Central memory CD4-positive, alpha-beta T cell (primary cell): ENCODE results near the gene PNMA8C.
"Not testable (repeated sequence)": the region's sequence is repeated elsewhere in the genome, so short reads cannot be mapped to it uniquely, and the experiment has no call there.

Experiments
- DNase-seq: peaks from one replicate; pipeline ENCODE4 v3.0.0; 2022

Gene PNMA8C

DNA sequence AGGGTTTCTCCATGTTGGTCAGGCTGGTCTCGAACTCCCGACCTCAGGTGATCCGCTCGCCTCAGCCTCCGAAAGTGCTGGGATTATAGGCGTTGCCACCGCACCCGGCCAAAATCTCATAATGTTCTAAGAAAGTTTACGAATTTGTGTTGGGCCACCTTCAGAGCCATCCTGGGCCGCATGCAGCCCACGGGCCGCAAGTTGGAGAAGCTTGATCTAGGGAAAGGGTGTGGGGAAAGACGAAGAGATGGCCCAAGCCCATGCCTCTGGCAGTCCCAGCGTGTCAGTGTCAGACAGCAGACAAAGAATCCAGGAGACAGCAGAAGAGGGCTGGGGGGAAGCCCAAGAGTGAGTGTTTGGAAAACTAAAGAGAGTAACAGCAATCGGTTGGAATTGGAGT lies 17.3 kb upstream of the PNMA8C start:
- DNase-seq = no peak

DNA sequence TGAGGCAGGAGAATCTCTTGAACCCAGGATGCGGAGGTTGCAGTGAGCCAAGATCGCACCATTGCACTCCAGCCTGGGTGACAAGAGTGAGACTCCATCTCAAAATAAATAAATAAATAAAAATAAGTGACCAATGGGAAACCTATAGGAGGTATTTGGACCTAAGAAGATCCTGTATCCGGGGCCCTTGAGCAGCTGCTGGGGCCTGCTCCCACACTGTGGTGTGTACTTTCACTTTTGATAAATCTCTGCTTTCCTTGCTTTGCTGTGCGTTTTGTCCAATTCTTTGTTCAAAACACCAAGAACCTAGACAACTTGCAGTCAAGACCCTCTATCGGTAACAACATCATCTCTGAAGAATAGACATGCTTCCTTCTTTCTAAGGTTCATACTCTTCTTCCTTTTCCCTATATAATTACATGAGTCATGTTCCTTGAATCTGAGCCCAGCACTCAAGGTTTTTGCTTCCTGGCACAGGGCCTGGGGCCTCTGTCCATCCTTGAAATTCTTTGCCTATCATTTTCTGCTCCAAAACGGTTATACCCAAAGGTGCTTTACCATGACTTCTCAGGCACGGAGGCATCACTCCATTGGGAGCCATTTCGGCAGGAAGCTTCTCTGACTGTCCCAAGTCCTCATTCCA lies 14.2 kb upstream of the PNMA8C start:
- no peak for DNase-seq

DNA sequence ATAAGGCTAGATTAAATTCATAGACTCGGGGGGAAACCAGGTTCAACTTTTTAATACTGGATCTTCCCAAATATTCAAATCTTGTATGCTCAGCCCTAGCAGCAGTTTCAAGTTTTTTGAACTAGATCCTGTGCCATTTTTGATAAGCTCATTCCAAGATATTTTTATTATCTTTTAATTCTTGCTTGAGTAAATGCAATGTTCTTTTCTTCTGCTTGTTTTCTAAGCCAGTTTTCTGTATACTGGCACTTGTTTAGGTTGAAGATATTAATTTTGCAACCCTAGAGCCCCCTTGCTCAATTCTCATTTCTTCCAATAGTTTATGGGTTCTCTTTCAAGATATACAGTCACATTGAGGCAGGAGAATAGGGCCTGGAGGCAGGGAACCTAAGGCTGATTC lies 13.1 kb upstream of the PNMA8C start:
- no peak for DNase-seq

DNA sequence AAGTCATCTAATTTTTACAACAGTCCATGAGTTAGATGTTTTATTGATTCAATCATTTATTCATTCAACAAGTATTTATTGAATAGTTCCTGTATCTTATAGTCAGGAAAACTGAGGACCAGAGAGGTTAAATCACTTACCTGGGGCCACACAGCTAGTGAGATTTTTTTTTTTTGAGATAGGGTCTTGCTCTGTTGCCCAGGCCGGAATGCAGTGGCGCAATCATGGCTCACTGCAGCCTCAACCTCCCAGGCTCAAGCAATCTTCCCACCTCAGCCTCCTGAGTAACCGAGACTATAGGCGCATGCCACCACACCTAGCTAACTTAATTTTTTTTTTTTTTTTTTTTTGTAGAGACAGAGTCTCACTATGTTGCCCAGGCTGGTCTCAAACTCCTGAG lies 7.0 kb upstream of the PNMA8C start:
- not testable (repeated sequence) for DNase-seq

DNA sequence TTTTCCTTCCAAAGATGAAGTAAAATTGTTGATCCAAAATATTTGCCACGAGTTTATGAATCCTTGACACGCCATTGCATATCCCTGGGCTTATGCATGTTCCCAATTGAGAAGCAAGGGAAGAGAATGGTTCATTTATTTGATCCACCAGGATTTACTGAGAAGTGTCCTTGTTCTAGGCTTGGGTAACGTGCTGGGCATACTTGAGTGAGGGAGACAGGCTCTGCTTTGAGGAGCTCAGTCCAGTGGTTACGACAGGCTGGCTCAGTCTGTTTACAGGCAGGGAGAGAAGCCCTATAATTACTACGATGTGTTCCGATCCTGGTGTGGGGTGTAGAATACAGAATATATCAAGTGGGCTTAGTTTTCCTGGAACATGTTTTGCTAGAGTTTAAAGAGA lies 6.3 kb upstream of the PNMA8C start:
- DNase-seq = no peak

DNA sequence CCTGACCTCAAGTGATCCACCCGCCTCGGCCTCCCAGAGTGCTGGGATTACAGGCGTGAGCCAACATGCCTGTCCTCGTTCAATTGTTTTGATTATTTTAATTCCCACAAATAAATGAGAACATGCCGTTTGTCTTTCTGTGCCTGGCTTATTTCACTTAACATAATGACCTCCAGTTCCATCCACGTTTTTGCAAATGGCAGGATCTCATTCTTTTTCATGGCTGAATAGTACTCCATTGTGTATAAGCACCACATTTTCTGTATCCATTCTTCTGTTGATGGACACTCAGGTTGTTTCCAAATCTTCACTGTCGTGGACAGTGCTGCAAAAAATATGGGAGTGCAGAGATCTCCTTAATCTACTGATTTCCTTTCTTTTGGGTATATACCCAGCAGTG lies 4.7 kb upstream of the PNMA8C start:
- DNase-seq = not testable (repeated sequence)

DNA sequence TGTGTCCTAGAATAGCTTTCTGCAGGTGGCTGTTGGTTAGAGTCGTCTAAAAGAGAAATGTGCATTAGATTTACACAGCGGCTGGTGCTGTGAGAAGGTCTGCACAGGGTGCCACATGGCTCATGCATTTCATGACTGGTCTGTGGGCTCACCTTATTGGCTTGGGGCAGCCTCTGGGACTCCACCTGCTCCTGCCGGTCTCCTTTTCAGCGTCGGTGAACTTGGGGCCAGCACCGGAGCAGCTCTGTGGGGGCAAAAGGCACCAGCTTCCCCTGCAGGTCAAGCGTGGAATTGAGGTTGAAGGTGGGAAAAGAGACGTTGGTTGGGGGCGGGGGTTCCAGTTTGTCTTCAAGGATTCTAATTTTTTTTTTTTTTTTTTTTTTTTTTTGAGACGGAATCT lies 3.1 kb upstream of the PNMA8C start:
- DNase-seq = no peak

DNA sequence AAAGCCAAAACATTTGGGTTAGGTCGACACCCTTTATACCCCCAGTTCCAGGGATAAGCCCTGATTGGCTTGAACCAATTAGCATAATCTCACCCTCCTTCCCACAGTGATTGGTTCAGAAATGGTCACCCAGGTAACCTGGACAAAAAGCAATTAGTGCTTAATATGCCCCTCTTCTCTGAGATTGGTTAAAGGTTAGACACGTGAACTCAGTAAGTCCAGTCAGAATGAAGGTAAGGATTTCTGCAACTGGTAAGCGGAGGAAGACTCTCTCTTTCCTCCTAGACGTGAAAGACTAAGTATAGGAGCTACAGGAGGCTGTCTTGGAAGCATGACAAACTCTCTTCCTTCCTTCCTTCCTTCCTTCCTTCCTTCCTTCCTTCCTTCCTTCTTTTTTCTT lies 1.3 kb upstream of the PNMA8C start:
- no peak for DNase-seq

DNA sequence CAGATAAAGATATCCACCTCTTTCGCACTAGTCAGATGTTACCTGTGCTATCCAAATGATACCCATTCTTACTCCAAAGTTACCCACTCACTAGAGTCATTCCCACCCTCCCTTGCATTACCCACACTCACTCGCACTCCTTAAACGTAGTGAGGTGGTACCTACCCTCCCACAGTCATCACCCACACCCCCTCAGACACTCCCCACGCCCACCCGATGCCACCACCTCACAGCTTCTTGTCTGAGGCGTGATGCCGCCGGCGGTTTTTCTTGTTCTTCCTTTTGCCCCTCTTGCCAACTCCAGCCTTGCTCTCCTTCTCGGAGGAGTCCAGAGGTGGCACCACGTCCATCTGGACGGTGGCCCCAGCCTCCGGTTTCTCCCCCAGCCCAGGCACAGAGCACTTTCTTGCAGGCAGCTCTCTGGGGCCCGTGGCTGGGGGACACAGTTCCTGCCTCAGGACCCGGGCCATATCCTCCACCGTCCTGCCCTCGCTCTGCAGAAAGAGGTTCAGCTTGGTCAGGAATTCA lies 1.2 kb downstream of the PNMA8C start:
- DNase-seq = no peak

DNA sequence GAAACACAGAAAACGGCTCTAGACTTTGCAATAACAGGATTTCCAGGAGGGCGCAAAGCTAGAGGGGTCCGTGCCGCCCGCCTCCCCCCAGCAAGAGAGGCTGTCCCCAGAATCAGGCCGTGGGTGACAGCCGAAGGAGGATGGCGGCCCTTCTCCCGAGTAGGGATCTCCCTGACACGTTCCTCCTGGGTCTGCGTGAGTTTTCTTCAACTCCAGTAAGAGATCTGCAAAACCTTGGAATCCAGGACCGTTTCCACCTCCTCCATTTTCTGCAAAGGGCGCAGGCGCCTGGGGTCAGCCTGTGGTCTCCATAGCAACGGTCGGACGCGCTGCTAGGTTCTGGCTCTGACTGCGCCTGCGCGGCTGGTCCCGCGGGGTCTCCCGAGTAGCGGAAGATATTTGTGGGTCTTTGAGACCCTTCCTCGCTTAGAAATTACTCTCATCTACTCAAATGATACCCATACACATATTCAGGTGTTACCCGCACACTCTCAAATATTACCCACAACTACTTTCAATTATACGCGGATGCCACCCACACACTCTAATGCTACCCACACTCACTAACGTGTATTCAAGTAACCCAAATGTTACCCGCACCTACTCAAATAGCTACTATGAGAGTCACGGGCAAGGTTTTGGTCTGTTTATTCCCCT lies 2.1 kb downstream of the PNMA8C start:
- DNase-seq = no peak

DNA sequence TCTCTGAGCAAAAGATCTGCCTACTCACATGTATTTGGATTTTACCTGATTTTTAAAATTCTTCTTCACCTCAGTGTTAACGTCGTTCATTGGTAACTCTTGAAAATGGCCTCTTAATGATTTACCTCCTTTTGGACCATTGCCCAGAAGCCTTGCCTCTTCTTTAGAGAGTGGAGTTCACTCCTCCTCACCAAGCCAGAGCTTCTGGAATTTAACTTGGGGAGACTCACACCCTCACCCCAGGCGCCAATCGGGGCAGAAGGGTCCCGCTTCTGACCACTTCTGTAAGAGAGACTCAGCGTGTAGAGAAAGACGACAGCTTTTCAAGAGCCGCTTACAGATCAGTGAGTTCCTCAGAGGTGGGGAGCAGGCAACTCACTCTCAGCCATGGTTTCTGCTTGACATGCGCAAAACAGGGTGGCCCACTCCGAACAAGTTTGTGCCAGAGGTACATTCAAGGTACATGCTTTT lies 2.7 kb downstream of the PNMA8C start:
- DNase-seq = no peak

DNA sequence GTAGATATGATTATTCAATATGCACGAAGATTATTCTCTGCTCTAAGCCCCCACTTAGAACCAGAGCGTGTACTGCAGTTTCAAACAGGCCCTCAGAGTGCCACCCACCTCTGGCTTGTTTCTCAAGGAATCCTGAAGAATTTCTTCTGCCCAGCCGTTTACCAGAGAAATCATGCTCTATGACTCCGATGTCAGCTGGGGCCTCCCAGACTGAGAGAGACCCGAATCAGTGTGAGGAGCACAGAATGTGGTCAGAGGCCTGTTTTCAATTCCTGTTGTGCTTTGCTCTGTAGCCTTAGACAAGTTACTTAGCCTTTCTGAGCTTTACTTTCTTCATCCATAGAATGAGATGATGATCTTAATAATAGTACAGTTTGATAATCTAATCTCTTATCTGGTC lies 5.5 kb downstream of the PNMA8C start:
- no peak for DNase-seq

DNA sequence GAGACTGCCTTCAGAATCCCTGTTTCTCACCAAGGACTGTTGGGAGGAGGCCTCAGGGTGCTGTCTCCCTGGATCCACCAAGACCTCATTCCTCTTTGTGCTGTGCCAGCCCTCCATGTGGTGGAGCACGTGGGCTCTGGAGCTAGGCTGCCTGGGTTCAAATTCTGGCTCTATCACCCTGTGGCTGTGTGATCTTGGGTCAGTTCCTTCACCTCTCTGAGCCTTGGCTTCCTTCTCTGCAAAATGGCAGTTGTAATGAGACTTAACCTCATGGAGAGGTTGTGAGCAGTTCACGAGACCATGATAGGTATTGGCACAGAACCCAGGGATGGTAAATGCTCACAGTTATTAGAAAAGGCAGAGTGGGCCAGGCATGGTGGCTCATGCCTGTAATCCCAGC lies 6.4 kb downstream of the PNMA8C start:
- DNase-seq = no peak

DNA sequence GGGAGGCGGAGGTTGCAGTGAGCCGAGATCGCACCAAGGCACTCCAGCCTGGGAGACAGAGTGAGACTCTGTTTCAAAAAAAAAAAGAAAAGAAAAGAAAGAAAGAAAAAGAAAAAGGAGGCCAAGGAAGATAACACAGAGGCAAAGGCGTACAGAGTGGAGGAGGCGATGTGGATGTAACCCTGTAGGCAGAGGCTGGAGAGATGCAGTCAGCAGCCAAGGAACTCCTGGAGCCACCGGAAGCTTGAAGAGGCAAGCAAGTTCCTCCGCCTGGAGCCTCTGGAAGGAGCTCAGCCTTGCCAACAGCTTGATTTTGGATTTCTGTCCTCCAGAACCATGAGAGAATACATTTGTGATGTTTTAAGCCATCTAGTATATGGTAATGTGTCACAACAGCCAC lies 8.7 kb downstream of the PNMA8C start:
- no peak for DNase-seq

DNA sequence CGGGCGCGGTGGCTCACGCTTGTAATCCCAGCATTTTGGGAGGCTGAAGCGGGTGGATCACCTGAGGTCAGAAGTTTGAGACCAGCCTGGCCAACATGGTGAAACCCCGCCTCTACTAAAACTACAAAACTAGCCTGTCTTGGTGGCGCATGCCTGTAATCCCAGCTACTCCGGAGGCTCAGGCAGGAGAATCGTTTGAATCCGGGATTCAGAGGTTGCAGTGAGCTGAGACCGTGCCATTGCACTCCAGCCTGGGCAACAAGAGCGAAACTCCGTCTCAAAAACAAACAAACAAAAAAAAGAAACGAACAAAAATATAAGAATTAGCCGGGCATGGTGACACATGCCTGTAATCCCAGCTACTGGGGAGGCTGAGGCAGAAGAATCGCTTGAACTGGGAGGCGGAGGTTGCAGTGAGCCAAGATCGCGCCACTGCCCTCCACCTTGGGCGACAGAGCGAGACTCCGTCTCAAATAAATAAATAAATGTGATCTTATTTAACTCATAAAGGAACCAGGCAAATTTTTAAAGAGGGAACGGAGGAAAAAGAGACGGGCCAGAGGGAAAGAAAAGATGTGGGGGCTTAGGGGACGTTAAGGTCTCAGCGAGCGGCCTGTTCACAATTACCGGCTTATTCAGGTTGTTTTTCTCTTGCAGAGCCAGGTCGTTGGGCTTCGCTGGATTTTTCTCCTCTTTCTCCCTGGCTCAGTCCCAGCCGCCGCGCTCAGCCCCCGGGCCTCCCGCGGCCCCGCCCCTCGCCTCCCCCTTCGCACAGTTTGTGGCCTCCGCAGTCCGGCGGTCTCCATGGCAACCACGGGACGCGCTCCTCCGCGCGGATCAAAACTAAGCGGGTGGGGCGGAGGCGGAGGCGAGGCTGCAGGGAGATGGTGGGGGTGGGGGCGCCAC lies 12.7 kb downstream of the PNMA8C start:
- not testable (repeated sequence) for DNase-seq

DNA sequence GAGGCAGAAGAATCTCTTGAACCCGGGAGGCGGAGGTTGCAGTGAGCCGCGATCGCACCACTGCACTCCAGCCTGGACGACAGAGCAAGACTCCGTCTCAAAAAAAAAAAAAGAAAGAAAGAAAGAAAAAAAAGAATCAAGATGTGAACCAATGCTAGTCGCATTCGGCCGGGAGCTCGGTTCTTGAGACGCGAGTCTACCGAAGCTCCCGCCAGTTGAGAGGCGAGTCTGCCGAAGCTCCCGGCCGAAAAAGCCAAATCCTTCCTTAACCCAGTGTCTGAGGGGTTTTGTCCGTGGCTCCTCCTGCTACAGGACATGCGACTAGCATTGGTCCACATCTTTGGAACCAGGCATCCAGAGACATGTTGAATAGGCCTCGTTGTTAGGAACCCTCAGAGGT lies 13.8 kb downstream of the PNMA8C start:
- DNase-seq = not testable (repeated sequence)

DNA sequence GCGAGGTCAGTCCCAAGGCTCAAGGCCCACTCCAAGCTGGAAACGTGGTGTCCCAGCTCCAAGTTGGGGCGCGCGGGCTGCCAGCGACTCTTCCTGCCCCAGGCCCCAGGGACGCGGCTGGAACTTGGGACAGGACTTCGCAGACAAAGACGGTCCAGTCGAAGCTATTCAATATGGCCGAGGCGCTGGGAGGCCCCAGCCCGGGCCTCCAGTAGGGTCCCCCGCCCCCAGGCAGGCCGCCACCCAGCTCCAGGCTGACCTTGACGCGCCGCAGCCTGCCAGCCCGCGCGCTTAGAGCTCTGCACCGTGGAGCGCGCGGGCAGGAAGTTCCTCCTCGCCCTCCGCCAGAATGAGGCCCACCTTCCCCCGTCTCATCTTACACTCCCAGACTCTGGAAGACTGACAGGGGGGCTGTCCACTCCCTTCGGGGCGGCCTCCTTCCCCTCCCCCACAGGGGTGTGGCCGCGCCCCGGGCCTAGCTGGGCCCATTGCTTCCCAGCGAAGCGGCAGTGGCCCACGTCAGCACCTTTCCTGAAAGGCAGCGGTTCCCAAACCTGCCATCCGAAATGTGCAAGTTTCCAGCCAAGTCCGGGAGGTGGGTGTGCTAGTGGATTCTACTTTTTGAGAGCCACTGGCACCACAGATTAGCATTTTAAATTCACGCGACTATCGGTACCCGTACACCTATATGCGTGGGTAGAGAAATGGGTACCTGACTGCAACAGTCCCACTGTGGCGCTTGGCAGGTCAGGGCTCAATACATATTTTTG lies 15.3 kb downstream of the PNMA8C start, which contains the start of gene CCDC8:
CCDC8 (minus strand) TSS at position 303 of the 770 bp plus-strand sequence. CDS start 754 bp downstream, outside the sequence.
- DNase-seq = no peak

DNA sequence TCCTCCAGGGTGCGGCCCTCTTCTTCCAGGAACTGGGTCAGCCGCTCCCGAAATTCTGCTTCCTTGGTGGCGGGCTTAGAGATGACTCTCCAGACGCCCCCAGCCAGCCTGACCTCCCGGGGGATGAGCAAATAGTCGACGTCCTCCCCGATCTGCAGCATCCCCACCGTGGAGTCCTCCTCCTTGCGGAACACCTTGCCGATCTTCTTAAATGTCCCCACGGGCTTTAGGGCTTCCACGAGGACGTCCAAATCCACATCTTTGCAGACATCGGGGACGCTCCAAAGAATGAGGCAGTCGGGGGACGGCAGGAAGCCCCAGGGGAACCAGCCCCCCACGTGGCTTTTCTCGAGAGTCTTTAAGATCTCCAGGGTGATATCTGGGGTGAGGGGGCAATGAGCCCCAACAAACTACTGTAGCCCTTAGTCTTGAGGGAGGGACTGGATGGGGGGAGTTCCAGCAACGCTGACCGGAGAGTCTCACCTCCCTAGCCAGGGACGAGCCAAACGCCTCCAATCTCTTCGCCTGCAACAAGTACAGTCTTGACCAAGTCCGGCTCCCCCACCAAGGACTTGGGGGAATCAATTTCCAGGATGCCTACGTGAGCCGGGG lies 16.0 kb downstream of the PNMA8C start:
- no peak for DNase-seq

DNA sequence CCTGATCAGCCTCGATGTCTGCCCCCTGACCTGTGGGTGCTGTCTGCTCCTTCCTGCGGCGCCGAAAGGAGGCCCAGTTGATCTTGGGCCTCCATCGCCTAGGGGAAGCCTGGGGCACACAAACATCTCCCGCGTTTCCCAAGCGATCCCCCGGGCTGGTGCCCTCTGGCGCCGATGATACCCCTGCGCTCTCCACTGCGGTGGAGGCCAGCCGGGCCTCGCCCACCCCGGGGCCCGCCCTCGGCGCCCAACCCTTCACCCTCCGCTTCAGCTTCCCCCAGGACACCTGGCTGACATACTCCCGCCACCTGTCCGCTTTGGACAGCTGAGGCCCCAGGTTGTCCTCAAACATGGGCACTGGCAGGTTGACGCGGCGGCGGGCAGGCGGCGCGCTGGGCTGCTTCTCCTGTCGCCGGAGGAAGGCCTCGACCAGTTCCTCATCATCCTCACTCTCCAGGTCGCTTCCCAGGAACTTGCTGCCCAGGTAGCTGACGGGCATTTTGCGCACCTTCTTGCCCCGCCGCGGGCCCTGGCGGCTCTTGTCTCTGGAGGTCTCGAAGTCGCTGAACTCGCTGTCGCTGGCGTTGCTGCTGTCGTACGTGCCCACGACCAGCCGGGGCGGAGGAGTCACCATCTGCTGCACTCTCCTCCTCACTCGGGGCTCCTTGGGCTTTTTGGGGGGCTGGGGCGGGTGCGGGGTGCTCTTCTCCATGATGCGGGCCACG lies 16.6 kb downstream of the PNMA8C start:
- DNase-seq = no peak

DNA sequence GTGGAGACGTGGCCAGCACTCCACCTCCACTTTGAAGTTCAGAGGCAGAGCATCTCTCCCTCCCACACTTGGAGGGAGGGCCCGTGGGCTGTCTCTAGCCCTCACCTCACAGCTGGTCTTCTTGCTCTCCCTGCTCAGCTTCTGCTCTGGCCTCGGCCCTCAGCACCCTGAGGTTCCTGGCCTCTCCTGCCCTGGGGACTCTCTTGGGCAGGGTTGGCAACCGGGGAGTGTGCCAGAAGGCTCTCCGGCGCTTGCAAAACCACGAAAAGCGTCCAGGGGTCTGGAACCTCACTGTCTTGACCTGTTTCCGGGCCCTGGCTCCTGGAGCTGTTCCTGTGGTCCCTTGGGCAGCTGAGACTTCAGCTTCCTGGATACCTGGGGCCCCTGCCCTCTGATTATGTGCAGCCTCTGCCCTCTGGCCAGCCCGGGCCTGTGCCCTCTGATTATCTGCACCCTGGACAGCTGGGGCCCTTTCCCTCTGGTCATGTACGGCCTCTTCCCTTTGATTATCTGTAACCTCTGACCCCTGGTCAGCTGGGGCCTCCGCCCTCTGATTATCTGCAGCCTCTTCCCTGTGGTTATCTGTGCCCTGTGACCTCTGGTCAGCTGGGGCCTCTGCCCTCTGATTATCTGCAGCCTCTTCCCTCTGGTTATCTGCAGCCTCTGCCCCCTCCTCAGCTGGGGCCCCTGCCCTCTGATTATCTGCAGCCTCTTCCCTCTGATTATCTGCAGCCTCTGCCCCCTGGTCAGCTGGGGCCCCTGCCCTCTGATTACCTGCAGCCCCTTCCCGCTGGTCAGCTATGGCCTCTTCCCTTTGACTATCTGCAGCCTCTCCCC lies 17.4 kb downstream of the PNMA8C start:
- no peak for DNase-seq
